Thoracic aorta (tissue), 2 donors: Measurements from ENCODE around the gene ABLIM3. TPM values are rescaled to one million over a fixed set of nuclear protein-coding genes. Genes with fewer than 3 reads are reported as not detected.

ENCODE experiments used
- ATAC-seq: fragments of 150-250 bp; one replicate; pipeline ENCODE4 v1.8.0; 2017; ENCODE audit warnings: low read depth; ENCODE audit not compliant: insufficient number of reproducible peaks, low FRiP score
- DNase-seq: peaks from one replicate; pipeline ENCODE4 v3.0.0-alpha.2; 2020; ENCODE audit warnings: low spot score
- H3K27ac ChIP-seq, 2 donors: fragments of 200-600 bp; sonication (generic); 1 replicate in 1 of 2; 2 replicates in 1 of 2; pipeline ENCODE4 v1.5.1; 2016; ENCODE audit warnings: mild to moderate bottlenecking in 2 of 2, moderate library complexity in 2 of 2
- H3K27me3 ChIP-seq: fragments of 200-600 bp; sonication (generic); replicated peaks from 2 replicates; pipeline ENCODE4 v1.6.0; 2016; ENCODE audit warnings: mild to moderate bottlenecking; ENCODE audit not compliant: insufficient read depth
- H3K36me3 ChIP-seq: fragments of 200-600 bp; sonication (generic); one replicate; pipeline ENCODE4 v1.5.1; 2016
- H3K4me1 ChIP-seq, 2 donors: fragments of 200-600 bp; sonication (generic); 1 replicate in 1 of 2; 2 replicates in 1 of 2; pipeline versions ENCODE4 v1.5.1 to v1.6.0; 2016; ENCODE audit warnings: low read depth in 2 of 2, mild to moderate bottlenecking in 1 of 2; ENCODE audit not compliant: control insufficient read depth in 1 of 2
- H3K4me3 ChIP-seq: fragments of 200-600 bp; sonication (generic); 2 replicates; pipeline ENCODE4 v1.5.1; 2016; ENCODE audit warnings: mild to moderate bottlenecking
- H3K9me3 ChIP-seq: fragments of 200-600 bp; sonication (generic); 2 replicates; pipeline ENCODE4 v1.5.1; 2016
- CTCF ChIP-seq: fragments of 200-600 bp; sonication (generic); IDR thresholded peaks from one replicate; pipeline ENCODE4 v1.5.1; 2019; ENCODE audit warnings: antibody characterized with exemption
- total RNA-seq, 2 donors: library from RNA; depleted of rRNA; stranded (reverse); fragments of >200 nt; gene quantifications; one replicate each; pipeline versions ENCODE4 v1.1.0 to v1.2.3, GENCODE V29; 2016

Gene ABLIM3
- total RNA-seq, 2 donors from 2014 or later, result 23.0 to 41.2 TPM

- peak; percentile 89 for ATAC-seq
These were observed 32.5 kb upstream of the ABLIM3 start for GRCh38 chr5:149108651-149109280.

GRCh38 chr5:149110406-149110805 is 30.9 kb upstream of the ABLIM3 start:
- H3K4me1 ChIP-seq, result peaks cover 0 to 7% of the 10 kb centered on the region in 2 donors
- H3K36me3 ChIP-seq, result no peaks in the 10 kb centered on the region
- ATAC-seq, result no peak
- no peak overlapping the region for H3K27ac ChIP-seq
- H3K27me3 ChIP-seq, result no peaks in the 10 kb centered on the region
- no peak overlapping the region for H3K4me3 ChIP-seq
- no peak for DNase-seq
- no peaks in the 10 kb centered on the region for H3K9me3 ChIP-seq
- no peak for TF ChIP-seq CTCF

More at GRCh38 chr5:149108651-149109280, 32.5 kb upstream of the ABLIM3 start:
- Histone ChIP-seq H3K9me3 (no peaks in the 10 kb centered on the region), H3K27ac (no peak overlapping the region), H3K36me3 (no peaks in the 10 kb centered on the region), H3K4me3 (no peak overlapping the region), H3K4me1 (peaks cover 0 to 7% of the 10 kb centered on the region in 2 donors), H3K27me3 (no peaks in the 10 kb centered on the region)
- no peak for DNase-seq
- no peak for TF ChIP-seq CTCF

- DNase-seq, result no peak
- no peak for ATAC-seq
These were observed 27.6 kb upstream of the ABLIM3 start for GRCh38 chr5:149113669-149114068.

GRCh38 chr5:149114403-149115312 is 26.6 kb upstream of the ABLIM3 start:
- no peak for DNase-seq
- H3K4me3 ChIP-seq, result no peak overlapping the region
- peak; percentile 57 for TF ChIP-seq CTCF

More at GRCh38 chr5:149113669-149114068, 27.6 kb upstream of the ABLIM3 start:
- Histone ChIP-seq H3K36me3 (no peaks in the 10 kb centered on the region), H3K4me1 (peaks cover 0 to 7% of the 10 kb centered on the region in 2 donors), H3K27me3 (no peaks in the 10 kb centered on the region), H3K27ac (no peak overlapping the region), H3K4me3 (no peak overlapping the region), H3K9me3 (no peaks in the 10 kb centered on the region)
- TF ChIP-seq CTCF, result no peak

GRCh38 chr5:149117970-149118369 is 23.3 kb upstream of the ABLIM3 start:
- DNase-seq, result no peak
- TF ChIP-seq CTCF, result no peak
- Histone ChIP-seq H3K4me3 (no peak overlapping the region), H3K4me1 (no peaks in the 10 kb centered on the region), H3K27ac (no peak overlapping the region), H3K27me3 (no peaks in the 10 kb centered on the region), H3K9me3 (no peaks in the 10 kb centered on the region), H3K36me3 (no peaks in the 10 kb centered on the region)
- no peak for ATAC-seq

More at GRCh38 chr5:149114403-149115312, 26.6 kb upstream of the ABLIM3 start:
- H3K27me3 ChIP-seq, result no peaks in the 10 kb centered on the region
- H3K9me3 ChIP-seq, result no peaks in the 10 kb centered on the region
- no peaks in the 10 kb centered on the region for H3K4me1 ChIP-seq
- no peaks in the 10 kb centered on the region for H3K36me3 ChIP-seq
- no peak overlapping the region for H3K27ac ChIP-seq
- ATAC-seq, result peak; percentile 72
